Measurements from ENCODE around the gene GSPT1.
"Not testable (repeated sequence)": the region's sequence is repeated elsewhere in the genome, so short reads cannot be mapped to it uniquely, and the experiment has no call there.

GSPT1 gene

DNA sequence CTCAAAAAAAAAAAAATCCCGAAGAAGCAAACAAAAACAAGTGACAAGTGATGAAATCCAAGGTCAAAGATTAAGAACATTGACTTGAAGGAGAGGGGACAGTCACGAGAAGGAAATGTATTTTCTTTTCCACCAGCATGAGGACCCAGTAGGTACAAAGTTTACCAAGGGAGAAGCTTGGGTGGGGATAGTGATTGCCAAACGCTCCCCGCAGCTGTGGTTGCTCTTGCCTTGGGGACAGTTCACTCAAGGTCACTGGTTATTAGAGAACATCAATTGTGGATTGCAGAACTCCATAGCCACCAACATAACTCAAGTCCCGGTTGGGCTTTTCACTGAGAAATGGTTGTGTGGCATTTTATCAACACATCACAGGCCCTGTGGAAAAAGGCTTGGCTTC is 91.4 kb downstream of the GSPT1 start:
- Histone ChIP-seq H3K27me3 (ENCODE audit: insufficient read depth, low read depth) (no peaks in the 10 kb centered on the region), H3K79me2 (ENCODE audit: insufficient read depth, low read depth) (no peaks in the 10 kb centered on the region), H3K27ac (no peak overlapping the region), H3K9ac (no peak overlapping the region), H3K36me3 (ENCODE audit: insufficient read depth) (no peaks in the 10 kb centered on the region), H4K20me1 (ENCODE audit: insufficient read depth) (no peaks in the 10 kb centered on the region), H2AFZ (ENCODE audit: low read depth) (no peak overlapping the region), H3K4me1 (ENCODE audit: low read depth, poor library complexity, severe bottlenecking) (peaks cover 4% of the 10 kb centered on the region), H3K4me3 (IDR thresholded peaks at IDR 0.05; ENCODE audit: insufficient read depth, low read depth, low read length) (no peak overlapping the region), H3K4me2 (no peak overlapping the region)
- TF ChIP-seq, protein P1, sequence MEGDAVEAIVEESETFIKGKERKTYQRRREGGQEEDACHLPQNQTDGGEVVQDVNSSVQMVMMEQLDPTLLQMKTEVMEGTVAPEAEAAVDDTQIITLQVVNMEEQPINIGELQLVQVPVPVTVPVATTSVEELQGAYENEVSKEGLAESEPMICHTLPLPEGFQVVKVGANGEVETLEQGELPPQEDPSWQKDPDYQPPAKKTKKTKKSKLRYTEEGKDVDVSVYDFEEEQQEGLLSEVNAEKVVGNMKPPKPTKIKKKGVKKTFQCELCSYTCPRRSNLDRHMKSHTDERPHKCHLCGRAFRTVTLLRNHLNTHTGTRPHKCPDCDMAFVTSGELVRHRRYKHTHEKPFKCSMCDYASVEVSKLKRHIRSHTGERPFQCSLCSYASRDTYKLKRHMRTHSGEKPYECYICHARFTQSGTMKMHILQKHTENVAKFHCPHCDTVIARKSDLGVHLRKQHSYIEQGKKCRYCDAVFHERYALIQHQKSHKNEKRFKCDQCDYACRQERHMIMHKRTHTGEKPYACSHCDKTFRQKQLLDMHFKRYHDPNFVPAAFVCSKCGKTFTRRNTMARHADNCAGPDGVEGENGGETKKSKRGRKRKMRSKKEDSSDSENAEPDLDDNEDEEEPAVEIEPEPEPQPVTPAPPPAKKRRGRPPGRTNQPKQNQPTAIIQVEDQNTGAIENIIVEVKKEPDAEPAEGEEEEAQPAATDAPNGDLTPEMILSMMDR (conservative IDR thresholded peaks at IDR 0.05; ENCODE audit: low read depth, low read length) = no peak

DNA sequence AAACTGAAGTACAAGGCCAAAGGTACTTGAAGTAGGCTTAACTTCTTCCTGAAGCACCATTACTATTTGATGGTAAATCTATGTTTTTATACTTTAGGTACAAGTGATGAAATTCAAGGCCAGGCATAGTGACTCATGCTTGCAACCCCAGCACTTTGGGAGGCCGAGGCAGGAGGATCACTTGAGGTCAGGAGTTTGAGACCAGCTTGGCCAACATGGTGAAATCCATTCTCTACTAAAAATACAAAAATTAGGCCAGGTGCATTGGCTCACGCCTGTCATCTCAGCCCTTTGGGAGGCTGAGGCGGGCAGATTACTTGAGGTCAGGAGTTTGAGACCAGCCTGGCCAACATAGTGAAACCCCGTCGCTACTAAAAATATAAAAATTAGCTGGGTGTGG is 92.1 kb downstream of the GSPT1 start:
- H3K4me3 ChIP-seq (IDR thresholded peaks at IDR 0.05; ENCODE audit: insufficient read depth, low read depth, low read length); H3K79me2 ChIP-seq (ENCODE audit: insufficient read depth, low read depth); H3K27me3 ChIP-seq (ENCODE audit: insufficient read depth, low read depth); H3K9ac ChIP-seq; H3K36me3 ChIP-seq (ENCODE audit: insufficient read depth); H2AFZ ChIP-seq (ENCODE audit: low read depth); H3K27ac ChIP-seq; H3K4me1 ChIP-seq (ENCODE audit: low read depth, poor library complexity, severe bottlenecking); H4K20me1 ChIP-seq (ENCODE audit: insufficient read depth); H3K4me2 ChIP-seq: not testable (repeated sequence)

DNA sequence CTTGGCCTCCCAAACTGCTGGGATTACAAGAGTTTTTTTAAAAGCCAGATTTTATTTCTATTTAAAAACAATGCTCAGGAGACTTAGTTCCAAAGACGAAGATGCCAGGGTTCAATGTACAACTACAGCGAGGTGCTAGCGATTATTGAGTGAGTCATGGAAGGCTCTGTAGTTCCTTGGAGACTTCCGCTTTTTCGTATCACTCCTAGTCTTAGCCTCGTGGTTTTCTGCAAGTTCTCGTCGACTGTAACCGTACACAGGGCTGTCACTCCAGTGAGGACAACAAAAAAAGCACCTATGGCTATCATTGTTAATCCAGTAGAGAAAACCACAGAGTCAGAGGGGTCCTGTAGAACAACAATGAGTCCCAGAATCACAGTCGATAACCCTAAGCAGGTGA is 96.0 kb downstream of the GSPT1 start:
- TF ChIP-seq, protein P1 (conservative IDR thresholded peaks at IDR 0.05; ENCODE audit: low read depth, low read length) = no peak
- Histone ChIP-seq H2AFZ (ENCODE audit: low read depth) (no peak overlapping the region), H3K79me2 (ENCODE audit: insufficient read depth, low read depth) (no peaks in the 10 kb centered on the region), H3K27me3 (ENCODE audit: insufficient read depth, low read depth) (no peaks in the 10 kb centered on the region), H3K36me3 (ENCODE audit: insufficient read depth) (no peaks in the 10 kb centered on the region), H4K20me1 (ENCODE audit: insufficient read depth) (no peaks in the 10 kb centered on the region), H3K9ac (no peak overlapping the region), H3K27ac (no peak overlapping the region), H3K4me2 (no peak overlapping the region), H3K4me1 (ENCODE audit: low read depth, poor library complexity, severe bottlenecking) (peaks cover 4% of the 10 kb centered on the region), H3K4me3 (IDR thresholded peaks at IDR 0.05; ENCODE audit: insufficient read depth, low read depth, low read length) (no peak overlapping the region)

DNA sequence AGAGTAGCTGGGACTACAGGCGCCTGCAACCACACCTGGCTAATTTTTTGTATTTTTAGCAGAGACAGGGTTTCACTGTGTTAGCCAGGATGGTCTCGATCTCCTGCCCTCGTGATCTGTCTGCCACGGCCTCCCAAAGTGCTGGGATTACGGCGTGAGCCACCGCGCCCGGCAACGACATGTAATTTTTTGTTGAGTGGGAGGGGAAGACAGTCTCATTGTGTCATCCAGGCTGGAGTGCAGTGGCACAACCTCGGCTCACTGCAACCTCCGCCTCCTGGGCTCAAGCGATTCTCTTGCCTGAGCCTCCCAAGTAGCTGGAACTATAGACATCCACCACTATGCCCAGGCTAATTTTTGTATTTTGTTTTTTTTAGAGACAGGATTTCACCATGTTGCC is 96.8 kb downstream of the GSPT1 start:
- not testable (repeated sequence) for H4K20me1 ChIP-seq (ENCODE audit: insufficient read depth); H3K79me2 ChIP-seq (ENCODE audit: insufficient read depth, low read depth); H2AFZ ChIP-seq (ENCODE audit: low read depth); H3K4me2 ChIP-seq; H3K9ac ChIP-seq; H3K36me3 ChIP-seq (ENCODE audit: insufficient read depth); H3K27ac ChIP-seq; H3K27me3 ChIP-seq (ENCODE audit: insufficient read depth, low read depth); H3K4me1 ChIP-seq (ENCODE audit: low read depth, poor library complexity, severe bottlenecking); H3K4me3 ChIP-seq (IDR thresholded peaks at IDR 0.05; ENCODE audit: insufficient read depth, low read depth, low read length)
